ENCODE measurements around the gene MYH14.

DNA sequence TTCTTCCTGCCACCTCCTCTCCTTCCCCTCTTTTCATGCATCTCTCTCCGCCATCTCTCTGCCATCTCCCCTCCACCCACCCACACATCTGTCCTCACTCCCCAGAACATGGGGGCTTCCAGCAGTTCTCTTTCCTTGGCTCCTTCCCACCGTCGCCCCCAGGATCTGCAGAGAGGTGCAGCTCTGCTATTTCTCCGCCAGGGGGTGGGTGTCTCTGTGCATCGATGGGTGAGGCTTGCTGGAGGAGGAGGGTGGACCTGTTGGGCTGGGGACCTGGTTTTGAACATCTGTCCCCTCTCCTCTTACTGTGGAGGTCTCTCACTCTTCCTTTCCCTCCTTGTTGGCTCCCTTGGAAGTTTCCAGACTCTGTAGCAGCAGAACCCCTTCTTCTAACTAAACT lies 51.7 kb downstream of the MYH14 start:
- TF ChIP-seq MYC (CRISPR knock-in tag; IDR thresholded peaks at IDR 0.05; ENCODE audit: borderline replicate concordance) (no peak), MBD4 (IDR thresholded peaks at IDR 0.05; ENCODE audit: borderline replicate concordance, low read length) (no peak), TARDBP (CRISPR knock-in tag; IDR thresholded peaks at IDR 0.05) (no peak), SIN3A (IDR thresholded peaks at IDR 0.05; ENCODE audit: borderline replicate concordance, low read depth, low read length) (no peak), FOXJ3 (CRISPR knock-in tag; IDR thresholded peaks at IDR 0.05; ENCODE audit: borderline replicate concordance) (no peak), FOSL1 (CRISPR knock-in tag; IDR thresholded peaks at IDR 0.05; ENCODE audit: borderline replicate concordance) (no peak), EP300 (IDR thresholded peaks at IDR 0.05; ENCODE audit: low read depth in 2 of 2, low read length in 2 of 2) (no peak), EP300 (CRISPR knock-in tag; IDR thresholded peaks at IDR 0.05; ENCODE audit: borderline replicate concordance) (no peak)
- TF ChIP-seq, protein P1, sequence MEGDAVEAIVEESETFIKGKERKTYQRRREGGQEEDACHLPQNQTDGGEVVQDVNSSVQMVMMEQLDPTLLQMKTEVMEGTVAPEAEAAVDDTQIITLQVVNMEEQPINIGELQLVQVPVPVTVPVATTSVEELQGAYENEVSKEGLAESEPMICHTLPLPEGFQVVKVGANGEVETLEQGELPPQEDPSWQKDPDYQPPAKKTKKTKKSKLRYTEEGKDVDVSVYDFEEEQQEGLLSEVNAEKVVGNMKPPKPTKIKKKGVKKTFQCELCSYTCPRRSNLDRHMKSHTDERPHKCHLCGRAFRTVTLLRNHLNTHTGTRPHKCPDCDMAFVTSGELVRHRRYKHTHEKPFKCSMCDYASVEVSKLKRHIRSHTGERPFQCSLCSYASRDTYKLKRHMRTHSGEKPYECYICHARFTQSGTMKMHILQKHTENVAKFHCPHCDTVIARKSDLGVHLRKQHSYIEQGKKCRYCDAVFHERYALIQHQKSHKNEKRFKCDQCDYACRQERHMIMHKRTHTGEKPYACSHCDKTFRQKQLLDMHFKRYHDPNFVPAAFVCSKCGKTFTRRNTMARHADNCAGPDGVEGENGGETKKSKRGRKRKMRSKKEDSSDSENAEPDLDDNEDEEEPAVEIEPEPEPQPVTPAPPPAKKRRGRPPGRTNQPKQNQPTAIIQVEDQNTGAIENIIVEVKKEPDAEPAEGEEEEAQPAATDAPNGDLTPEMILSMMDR (CRISPR knock-in tag; IDR thresholded peaks at IDR 0.05), result peak; percentile 32; the same call in 1 of the 2 replicates
- TF ChIP-seq, protein P2, sequence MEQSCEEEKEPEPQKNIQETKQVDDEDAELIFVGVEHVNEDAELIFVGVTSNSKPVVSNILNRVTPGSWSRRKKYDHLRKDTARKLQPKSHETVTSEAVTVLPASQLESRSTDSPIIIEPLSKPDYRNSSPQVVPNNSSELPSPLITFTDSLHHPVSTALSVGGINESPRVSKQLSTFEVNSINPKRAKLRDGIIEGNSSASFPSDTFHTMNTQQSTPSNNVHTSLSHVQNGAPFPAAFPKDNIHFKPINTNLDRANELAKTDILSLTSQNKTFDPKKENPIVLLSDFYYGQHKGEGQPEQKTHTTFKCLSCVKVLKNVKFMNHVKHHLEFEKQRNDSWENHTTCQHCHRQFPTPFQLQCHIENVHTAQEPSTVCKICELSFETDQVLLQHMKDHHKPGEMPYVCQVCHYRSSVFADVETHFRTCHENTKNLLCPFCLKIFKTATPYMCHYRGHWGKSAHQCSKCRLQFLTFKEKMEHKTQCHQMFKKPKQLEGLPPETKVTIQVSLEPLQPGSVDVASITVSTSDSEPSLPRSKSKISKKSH (CRISPR knock-in tag; IDR thresholded peaks at IDR 0.05; ENCODE audit: borderline replicate concordance), result no peak
